GM18873 (cell line): Measurements from ENCODE around the gene TMCC1.
"Not testable (repeated sequence)": the region's sequence is repeated elsewhere in the genome, so short reads cannot be mapped to it uniquely, and the experiment has no call there.

Source experiments
- ATAC-seq: cut with Tn5 transposase; IDR thresholded peaks from one replicate; pipeline ENCODE4 v1.9.1; 2021; ENCODE audit warnings: mild to moderate bottlenecking, moderate library complexity, moderate number of reproducible peaks; ENCODE audit not compliant: unreplicated experiment, low FRiP score

TMCC1 gene

DNA sequence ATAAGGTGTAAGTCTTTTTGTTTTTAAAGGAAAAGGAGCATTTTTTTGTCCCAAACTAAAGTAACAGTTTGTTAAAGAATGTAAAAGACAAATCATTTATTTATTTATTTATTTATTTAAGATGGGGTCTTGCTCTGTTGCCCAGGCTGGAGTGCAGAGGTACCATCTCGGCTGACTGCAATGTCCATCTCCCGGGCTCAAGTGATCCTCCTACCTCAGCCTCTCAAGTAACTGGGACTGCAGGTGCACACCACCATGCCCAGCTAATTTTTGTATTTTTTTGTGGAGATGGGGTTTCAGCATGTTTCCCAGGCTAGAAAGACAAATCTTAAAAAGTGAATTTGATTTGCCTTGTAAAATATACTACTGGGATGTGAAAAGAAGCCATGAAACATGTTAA is 200.8 kb downstream of the TMCC1 start:
- no peak for ATAC-seq

DNA sequence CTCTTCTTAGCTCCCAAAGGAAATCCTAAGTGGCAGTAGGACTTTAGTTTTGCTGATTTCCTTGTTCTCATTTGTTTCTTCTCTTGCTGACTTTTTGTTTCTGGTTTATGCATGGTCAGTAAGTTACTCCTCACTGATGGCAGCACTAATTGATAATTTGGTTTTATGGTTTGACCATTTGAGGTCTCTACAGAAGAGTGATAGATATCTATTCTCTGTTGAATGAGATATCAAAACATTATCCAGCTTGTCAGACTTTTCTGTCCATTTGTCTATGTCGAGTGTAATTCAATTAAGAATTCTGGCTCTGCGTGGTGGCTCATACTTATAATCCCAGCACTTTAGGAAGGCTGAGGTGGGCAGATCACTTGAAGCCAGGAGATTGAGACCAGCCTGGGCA is 202.5 kb downstream of the TMCC1 start:
- no peak for ATAC-seq

DNA sequence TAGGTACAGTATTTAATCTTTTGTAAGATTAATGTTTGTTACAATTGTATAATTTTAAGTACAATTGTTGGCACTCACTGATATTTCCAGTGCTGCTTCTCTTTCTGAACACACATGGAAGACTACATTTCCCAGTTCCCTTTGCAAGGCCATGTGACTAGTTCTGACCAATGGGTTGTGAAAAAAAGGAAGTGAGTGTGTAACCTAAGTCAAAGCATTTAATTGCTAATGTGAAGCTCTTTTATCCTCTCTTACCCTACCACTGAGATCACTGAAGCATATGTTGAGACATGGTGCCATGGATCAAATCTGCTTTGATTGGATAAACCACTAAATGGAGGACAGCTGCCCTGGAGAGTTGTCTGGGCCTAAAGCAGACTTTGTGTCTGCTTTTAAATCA is 203.1 kb downstream of the TMCC1 start:
- peak; percentile 72 for ATAC-seq

DNA sequence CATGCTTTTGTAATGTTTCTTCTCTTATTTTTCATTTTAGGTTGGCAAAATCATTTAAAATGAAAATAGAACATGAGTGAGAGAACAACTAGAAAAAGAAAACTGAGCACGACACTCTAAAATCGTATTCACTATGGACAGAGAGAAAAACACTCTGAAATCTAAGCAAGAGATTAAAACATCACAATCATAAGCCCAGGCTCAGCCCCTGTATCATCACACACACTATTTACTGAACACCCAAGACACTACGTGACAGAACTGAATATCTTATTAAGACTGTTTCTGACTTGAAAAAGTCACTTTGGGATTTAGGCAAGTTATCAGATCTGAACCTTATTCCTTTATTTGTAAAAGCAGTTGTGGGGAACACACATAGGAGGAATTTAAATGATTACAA is 204.5 kb downstream of the TMCC1 start:
- no peak for ATAC-seq

DNA sequence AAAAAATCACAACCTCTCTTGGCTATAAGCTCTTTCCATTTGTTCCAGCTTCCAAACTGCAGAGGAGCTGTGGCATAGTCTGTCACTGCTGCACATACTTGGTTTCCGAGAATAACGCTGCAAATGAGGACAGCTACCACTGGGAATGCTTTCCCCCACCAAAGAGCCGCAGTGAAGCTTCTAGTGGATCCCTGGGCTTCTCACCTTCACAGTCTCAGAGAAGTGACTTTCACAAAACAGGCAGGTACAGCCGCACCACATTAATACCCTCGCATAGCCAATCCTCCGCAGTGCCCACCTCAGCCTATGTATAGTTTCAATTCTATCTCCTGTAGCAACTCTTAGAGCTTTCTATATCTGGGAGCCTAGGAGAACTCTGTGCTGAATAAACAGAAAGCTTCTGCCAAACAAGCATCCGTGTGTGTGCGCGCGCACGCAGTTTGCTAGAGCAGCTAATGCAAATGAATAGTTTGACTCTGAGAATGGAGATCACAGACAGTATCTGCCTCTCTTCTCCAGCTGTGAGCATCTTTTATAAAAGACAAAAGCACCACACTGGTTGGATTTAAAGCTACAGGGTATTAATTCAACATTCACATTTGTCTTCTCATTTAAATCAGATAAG is 205.1 kb downstream of the TMCC1 start:
- no peak for ATAC-seq

DNA sequence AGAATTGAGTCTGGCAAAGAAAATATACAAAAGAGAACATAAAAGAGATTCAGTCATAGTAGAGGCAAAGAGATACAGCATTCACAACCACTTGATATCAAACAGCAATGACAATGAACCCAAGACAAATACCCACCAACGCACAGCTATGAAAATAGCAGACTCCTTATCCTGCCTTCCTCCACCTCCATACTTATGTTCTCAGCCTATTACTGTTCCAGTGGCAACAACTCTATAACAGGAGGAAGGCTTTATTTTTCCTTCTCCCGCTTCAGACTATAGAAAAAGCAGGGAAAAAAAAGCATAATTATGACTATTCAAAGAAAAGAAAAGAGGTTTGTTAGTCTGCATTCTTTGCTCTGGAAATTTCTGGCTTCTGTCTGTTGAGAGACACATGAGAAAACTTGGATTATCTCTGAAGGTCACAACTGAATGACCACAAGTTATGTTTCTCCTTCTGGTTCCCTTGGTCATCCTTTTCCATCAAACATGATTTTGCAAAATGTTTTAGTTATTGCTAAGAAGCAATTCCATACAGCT is 205.9 kb downstream of the TMCC1 start:
- no peak for ATAC-seq

DNA sequence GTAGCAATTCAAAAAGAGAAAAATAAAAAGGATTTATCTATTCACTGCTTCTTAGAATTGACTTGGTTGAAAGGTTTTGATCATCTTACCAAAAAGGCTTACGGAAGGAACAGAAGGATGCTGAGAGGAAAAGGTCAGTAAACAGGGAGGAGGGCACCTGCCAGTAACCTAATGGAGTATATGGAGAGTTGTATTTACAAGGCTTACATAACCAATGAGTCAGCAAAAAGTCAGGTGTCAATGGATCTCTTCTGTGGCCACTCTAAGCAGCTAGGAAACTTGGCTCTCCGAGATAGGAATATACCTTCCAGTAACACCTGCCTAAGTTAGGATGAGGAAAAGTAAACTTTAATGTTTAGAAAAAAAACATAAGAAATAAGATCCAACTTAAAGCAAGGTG is 206.6 kb downstream of the TMCC1 start:
- ATAC-seq: no peak

DNA sequence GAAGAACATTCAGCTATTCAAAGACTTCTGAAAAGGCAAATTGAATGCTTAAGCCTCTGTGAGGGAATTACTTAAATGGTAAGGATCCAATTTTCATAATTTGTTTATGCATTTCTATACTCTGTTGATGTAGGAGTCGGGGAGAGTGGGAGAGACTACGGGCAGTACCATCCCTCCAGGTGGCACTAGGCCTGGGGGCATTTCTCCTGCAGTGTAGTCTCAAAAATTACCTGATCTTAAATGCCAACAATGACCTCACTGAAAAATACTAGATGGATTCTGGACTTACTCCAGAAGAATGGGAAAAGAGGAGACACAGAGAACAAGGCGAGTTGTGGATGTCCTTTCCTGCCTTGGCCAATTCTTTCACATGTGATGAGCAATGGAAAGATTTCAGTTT is 209.2 kb downstream of the TMCC1 start:
- ATAC-seq: no peak

DNA sequence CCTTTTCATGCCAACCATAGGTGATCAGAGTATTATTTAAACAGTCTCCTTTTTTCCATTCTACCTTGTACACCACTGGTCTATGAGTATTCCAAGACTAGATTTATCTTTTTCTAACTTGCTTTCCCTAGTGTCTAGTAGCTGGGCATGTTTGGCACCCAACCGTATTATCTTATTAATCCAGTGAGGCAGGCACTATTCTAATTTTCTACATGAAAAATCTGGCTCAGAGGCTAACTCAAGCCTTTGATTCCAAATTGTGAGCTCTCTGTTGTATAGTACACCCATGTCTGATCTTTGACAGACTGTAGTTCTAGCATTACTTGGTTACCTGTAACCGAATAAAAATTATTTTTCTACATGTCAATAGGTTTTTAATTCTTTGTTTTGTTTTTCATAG is 210.3 kb downstream of the TMCC1 start:
- no peak for ATAC-seq

DNA sequence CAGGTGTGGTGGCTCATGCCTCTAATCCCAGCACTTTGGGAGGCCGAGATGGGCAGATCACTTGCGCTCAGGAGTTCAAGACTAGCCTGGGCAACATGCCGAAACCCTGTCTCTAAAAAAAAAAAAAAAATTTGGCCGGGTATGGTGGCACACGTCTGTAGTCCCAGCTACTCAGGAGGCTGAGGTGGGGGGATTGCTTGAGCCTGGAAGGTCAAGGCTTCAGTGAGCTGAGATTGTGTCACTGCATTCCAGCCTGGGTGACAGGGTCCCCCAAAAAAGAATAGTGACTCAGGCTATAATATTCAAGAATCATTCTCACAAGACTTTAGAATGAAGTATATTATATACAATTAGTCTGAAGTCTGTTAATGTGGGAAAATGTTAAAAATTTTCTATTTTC is 216.5 kb downstream of the TMCC1 start:
- ATAC-seq: no peak

DNA sequence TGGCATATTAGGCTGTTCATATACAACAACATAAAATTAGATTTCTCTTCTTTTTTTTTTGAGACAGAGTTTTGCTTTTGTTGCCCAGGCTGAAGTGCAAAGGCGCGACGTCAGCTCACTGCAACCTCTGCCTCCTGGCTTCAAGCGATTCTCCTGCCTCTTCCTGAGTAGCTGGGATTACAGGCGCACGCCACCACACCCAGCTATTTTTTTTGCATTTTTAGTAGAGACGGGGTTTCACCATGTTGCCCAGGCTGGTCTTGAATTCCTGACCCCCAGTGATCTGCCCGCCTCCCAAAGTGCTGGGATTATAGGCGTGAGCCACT is 218.8 kb downstream of the TMCC1 start:
- ATAC-seq: not testable (repeated sequence)

DNA sequence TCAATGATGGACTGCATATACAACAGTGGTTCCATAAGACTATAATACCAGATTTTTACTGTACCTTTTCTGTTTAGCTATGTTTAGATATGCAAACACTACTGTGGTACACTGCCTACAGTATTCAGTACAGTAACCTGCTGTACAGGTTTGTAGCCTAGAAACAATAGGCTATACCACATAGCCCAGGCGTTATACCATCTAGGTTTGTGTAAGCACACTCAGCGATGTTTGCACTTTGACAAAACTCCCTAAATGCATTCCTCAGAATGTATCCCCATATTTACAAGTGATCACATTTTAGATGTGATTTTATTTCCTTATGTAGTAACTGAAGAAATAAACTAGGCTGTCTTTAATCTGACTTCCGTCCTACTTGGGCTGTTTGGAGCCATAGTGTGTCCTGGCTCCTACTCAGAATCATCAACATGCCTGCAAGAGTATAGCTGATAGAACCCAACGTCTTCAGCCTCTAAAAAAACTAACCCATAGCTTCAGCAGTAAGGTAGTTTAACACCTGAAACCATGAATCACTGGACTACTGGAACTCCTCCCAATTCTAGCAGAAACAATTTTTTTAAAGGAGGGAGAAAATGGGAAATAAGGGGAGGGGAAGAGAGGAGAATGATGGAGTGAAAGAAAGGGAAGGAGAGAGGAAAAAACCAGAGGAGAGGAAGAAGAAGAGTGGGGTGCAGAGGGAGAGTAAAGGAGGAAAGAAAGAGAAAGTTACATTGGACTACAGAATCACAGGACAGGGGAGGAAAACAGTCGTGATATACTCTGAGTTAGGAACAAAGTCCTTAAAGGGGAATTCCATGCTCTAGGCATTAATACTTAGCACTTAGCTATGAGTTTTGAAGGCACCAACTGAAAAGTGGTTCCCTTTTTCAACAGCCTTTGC is 219.4 kb downstream of the TMCC1 start:
- ATAC-seq: no peak

DNA sequence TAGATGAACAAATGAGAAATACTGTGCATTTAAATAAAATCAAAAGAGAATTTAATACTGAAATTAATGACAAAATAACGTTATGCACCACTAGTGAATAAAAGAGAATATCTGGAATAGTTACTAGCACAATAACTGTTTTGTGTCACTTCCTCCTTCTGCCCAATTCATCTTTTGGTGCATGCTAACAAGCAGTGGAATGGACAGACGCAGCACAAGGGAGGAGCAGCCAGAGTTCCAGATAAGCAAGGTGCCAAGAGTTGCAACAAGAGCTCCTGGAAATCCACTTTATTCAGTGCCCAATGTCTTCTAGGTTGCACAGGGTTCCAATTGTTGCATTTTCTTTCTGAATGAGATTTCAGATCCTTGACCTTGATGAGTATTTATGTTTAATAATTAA is 220.5 kb downstream of the TMCC1 start:
- ATAC-seq: no peak

DNA sequence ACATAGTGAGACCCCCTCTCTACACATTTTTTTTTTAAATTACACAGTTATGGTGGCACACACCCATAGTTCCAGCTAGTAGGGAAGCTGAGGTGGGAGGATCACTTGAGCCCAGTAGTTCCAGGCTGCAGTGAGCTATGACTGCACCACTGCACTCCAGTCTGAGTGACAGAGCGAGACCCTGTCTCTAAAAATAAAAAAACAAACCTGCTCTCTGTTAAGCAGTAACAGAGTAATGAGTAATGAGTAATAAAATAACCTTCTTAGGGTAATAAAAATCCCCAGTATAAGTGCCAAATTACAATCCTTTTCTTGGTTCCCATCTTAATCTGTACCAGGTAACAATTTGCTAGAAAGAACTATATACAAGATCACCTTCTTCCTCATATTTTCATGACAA is 221.1 kb downstream of the TMCC1 start:
- no peak for ATAC-seq

DNA sequence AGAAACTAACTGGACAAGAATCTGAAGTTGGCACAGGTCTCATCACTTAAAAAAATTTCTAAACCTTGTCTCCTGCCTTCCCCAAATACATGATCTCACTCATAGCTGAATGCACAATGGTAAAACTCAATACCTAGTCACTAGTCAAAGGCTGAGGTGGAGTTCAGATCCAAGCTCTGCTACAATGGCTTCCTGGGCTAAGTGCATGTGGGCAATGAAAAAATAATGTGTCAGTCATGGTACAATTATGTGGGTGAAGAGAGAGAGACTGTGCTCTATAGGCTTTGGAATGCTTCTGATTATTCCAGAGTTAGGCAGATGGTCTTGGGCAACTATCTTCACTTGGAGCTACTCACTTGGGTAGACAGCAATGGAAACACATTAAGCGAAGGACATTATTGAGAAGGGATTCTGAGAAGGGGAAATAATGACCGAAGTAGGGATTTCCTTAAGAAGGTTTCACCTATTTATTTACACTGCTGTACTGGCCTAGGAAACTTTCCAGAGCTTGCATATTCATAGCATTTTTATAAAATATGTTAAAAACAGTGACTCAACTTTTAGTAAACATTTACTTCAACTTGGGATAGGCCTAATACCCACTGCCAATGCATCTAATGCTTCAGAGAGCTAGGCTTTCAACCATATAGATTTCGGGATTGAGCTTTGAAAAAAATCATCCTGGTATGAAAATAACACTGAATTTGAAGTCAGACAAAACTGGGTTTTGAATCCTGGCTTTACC is 228.3 kb downstream of the TMCC1 start:
- ATAC-seq: no peak

DNA sequence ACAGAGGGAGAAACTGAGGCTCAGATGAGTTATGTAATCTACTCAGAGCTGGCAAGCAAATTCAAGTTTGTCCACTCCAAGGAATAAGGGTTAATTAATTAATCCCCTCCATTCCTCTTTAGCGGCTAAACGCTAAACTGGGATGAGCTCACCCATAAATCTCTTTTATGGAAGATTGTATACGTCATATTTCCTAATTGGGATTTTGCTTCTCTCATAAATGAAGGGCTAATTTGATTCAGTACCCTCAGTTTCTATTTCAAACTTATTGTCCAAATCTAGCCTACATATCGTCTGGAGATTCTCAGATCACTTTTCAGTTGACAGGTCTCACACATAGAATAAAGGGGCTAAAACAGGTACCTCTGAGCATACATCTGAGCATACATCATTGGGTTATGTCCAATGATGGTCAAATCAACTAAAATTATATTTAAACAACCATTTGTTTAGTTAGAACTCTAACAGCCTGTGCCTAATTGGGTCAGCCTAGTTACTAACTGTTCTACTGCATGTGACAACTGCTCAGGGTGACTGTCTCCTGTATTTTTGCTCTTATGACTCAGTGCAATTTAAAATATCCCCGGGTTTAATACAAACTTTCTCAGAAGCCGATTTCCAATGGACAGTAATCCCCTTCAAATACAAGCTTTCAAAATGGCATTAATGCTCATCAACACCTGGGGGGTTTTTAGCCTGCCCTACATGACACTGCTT is 229.4 kb downstream of the TMCC1 start:
- ATAC-seq: no peak

DNA sequence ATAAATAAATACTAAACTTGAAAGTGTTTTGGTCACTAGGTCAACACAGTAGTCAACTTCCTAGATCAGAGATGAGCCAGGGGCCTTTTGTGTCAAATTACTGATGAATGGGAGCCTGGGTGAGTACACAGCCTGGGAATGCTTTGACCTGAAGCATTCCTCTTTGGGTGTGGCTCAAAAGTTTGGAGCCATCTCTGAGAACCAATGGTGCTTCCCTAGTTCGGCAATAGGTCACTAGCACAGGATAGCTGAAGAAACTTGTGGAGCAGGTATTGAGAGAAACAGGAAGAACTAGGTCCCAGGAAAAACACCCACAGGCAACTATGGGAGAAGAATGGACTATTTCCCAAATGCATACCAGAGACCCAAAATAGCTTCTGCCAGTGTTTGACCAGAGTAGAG is 230.5 kb downstream of the TMCC1 start:
- no peak for ATAC-seq

DNA sequence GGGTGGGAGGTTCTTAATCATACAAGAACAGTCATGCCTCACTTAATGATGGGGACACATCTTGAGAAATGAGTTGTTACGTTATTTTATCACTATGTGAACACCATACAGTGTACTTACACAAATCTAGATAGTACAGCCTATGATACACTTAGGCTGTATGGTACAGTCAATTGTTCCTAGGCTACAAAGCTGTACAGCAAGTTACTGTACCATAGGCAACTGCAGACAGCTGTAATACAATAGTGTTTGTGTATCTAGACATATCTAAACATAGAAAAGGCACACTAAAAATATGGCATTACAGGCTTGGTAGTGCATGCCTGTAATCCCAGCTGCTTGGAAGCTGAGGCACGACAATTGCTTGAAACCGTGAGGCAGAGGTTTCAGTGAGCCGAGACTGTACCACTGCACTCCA is 231.3 kb downstream of the TMCC1 start:
- no peak for ATAC-seq

DNA sequence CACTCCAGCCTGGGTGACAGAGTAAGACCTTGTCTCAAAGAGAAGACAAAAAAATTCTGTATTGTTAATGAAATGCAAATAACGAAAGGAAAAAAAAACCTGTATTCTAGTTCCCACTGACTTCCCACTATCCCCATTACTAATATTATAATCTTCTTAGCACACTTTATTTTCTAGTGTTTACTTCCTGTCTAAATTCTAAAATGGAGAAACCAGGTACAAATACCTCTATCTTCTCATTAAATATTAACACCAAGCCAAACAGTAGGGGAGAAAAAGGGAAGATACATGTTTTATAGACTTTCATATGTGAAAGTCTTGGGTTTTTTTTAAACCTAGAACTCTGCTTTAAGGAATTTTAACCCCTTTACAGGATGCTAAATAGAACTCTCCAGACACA is 231.7 kb downstream of the TMCC1 start:
- no peak for ATAC-seq

DNA sequence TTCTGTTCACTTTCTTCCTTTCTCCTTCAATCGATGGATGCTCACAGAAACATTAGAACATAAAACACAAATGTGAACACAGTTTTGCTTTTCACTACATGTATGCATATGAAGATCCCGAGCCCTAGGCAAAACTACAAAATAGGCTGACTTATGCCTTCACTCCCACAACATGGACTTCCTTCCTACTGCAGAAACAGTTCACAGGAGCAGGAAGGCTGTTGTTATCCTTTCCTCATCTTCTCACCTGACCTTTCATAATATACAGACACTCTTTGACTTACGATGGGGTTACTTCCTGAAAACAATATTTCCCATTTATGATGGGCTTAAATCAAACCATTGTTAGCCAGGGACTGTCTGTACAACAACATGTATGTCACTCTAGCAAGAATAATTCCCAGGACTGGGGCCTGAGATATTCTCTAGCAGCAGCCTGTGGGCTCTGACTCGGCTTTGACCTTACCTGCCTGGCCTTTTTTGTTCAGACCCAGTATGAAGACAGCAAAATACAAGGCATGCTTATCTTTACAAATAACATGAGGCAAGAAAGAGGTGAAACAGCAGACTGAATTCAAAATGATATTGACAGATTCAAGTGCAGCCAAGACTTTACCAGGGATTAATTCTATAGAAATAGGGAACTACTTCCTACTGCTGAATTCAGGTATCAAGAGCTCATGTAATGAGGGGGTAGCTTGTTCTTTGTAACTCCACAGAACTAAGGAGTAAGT is 235.2 kb downstream of the TMCC1 start:
- ATAC-seq: no peak
